GM12892 (cell line): ENCODE measurements around the gene PLEKHM1.
"Not testable (repeated sequence)": the region's sequence is repeated elsewhere in the genome, so short reads cannot be mapped to it uniquely, and the experiment has no call there.

Experiments
- POLR2A ChIP-seq: IDR thresholded peaks from 2 replicates; pipeline ENCODE4 v1.6.1; 2011; ENCODE audit warnings: low read depth, low read length, control low read depth
- POLR2AphosphoS5 ChIP-seq: IDR thresholded peaks from 2 replicates; pipeline ENCODE4 v1.6.1; 2011; ENCODE audit warnings: low read depth, low read length, control low read depth

- TF ChIP-seq POLR2A, POLR2AphosphoS5: not testable (repeated sequence)
Measured at GRCh38 chr17:45506072-45506471, 15.6 kb upstream of the PLEKHM1 start.
